GM21360 (cell line): Measurements from ENCODE around the gene CGA.
"Not testable (repeated sequence)": the region's sequence is repeated elsewhere in the genome, so short reads cannot be mapped to it uniquely, and the experiment has no call there.

Experiments
- ATAC-seq: cut with Tn5 transposase; IDR thresholded peaks from one replicate; pipeline ENCODE4 v1.9.1; 2021; ENCODE audit warnings: mild to moderate bottlenecking, moderate library complexity; ENCODE audit not compliant: unreplicated experiment

CGA gene

DNA sequence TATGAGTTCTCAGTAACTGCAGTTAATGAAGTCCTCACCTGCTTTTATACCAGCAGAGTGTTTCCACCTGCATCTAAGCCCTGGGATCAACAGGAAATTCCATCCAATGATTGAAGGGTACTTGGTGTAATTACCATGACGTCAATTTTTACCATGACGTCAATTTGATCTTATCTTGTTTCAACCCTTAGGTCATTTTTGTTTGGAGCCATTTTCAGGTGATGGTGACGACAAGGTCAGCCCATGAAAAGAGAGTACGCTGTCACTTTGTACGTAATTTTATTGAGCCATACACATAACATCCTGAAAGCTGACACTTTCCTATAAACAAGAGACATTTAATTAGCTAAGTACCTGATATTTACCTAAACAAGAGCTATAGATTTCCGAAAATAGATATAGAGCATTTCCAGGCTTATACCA, at the start of gene CGA:
Gene CGA, minus strand, starts transcription at position 20 of the 423 bp plus-strand sequence. CDS start 6,906 bp downstream, outside the sequence.
- ATAC-seq = no peak

GRCh38 chr6:87139927-87140326, 45.0 kb upstream of the CGA start:
- ATAC-seq = not testable (repeated sequence)

DNA sequence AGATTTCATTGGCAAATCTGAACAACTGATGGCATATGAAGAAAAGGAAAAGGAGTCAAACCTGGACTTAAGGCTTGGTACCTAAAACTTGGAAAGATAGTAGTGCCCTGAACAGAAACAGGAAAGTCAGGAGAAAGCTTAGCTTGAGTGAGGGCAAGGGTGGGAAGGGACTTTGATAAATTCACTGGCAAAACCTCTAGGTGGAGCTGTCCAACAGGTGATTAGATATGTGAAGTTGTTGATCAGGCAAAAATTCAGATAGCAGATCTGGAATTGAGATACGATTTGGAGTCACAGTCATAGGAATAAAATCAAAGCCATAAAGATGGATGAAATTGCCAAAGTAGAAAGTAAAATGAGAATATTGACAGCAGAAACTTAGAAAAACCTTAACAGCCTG, 44.3 kb upstream of the CGA start:
- no peak for ATAC-seq

- no peak for ATAC-seq
Observed at GRCh38 chr6:87136963-87137362, 42.1 kb upstream of the CGA start.

DNA sequence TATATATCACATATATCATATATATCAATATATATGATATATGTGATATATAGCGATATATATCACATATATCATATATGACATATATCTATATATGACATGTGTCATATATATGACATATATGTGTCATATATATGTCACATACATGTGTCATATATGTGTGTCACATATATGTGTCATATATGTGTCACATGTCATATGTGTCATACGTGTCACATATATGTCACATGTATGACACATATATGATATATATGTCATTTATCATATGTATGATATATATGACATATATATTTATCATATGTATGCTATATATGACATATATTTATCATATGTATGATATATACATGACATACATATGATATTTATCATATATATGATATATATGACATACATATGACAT, 32.8 kb upstream of the CGA start:
- no peak for ATAC-seq

DNA sequence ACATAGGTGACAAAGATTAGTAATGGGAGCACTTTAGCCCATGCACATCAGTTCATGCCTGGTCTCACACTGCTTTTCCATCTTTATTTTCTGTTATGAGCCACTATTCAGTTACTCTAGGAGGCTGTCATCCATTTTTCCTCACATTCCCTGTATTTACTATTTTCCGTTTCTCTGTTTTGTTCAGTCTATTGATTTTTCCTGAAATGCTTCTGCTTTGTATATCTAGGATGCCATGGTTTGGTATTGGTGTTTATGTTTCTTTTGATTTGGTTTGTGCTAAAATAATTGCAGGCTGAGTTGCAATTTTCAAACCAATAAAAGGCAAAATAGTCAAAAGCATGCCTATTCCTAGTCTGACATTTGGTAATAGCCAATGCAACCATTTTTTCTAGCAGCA, 31.6 kb upstream of the CGA start:
- ATAC-seq = no peak

- ATAC-seq = no peak
Observed at GRCh38 chr6:87124074-87124473, 29.2 kb upstream of the CGA start.

- ATAC-seq = no peak
Observed at GRCh38 chr6:87122477-87122876, 27.6 kb upstream of the CGA start.

DNA sequence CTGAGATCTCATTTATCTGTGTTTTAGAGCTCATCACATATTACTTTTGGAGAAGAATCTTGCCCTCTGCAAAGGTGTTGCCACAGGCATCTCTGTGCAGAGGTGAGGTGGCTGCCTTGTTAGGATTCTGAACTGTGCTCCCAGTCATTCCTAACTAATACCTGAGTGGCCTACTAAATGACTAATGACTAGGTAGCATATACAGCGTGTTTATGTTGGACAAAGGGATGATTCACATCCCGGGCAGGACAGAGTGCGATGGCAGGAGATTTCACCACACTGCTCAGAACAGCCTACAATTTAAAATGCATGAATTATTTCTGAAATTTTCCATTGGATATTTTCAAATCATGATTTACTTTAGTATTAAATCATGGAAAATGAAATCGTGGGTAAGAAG, 23.1 kb upstream of the CGA start:
- ATAC-seq = no peak

DNA sequence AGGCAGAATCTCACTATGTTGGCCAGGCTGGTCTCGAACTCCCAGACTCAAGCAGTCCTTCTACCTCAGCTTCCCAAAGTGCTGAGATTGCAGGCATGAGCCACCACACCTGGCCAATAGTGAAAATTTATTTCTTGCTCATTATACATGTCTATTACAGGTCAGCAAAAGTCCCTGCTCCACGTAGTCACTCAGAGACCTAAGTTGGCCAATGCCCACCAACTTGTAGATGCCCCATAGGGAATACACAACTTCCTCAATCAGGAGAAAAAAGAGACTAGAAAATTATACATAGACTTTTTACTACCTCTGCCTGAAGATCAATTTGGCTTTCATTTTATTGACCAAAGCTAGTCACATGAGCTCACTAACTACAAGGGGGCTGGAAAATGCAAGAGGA, 22.0 kb upstream of the CGA start:
- ATAC-seq = no peak

DNA sequence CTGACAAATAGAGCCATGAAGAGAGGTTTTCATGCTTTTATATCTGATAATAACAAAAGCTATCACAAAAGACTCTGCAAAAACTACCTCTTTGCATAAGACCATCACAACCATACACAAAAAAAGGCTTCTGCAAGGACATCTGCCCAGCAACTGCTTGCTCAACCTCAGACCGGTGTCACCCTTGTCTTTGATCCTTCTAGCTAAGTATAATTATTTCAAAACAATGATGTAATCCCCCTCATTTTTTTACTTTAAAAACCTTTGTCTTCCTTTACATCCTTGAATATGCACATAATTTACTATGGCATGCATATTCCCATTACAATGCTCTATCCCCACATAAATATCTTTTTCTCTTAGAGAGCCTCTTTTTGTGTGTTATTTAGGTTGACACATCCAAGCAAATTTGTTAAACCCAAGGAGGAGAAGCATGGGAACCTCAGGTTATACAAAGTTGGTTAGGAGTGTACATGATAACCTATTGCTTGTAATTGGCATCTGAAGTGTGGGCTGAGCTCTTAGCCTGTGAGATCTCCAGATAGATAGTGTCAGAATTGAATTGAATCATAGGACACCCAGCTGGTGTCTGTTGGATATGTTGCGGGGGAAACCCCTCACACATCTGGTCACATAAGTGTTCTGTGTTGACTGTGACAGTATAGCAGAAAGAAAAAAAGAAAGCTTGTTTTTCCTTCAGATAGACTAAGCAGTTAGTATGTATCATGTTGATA, 20.7 kb upstream of the CGA start:
- peak; percentile 99 for ATAC-seq

GRCh38 chr6:87110636-87111035, 15.7 kb upstream of the CGA start:
- ATAC-seq = no peak

DNA sequence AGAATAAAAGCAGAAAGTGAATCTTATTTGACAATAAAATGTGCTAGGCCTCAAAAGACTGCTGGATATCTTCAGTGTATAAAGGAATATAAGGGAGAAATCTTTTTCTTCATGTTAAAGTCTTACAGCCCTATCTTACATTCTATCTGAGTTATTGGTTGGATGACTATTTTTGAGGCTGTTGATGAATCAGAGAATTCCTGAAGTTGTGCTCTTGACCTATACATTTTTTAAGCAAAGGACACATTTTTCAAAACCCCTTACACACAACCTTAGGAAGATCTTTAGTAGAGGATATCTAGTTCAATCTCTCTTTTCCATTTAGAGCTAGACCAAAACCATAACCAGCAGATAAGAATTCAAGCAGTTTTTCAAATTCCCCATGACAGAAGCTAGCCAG, 10.9 kb upstream of the CGA start:
- ATAC-seq = no peak

DNA sequence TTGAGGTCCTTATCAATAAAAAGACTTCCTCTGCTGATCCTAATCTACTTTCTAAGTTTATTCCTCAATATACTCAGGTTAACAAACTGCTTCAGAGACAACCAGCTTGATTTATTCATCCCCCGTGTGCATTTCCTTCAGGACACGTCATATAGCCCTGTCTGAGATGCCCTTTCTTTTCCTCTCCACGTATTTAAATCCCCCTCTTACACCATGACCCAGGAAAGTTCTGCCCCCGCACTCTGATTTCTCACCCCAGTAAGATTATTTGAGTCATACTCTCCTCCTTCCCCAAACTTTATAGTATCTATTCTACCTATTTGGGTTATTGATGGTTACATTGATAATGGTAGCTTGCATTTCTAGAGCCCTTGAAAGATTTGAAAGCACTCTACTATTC, 9.8 kb upstream of the CGA start:
- ATAC-seq = no peak

DNA sequence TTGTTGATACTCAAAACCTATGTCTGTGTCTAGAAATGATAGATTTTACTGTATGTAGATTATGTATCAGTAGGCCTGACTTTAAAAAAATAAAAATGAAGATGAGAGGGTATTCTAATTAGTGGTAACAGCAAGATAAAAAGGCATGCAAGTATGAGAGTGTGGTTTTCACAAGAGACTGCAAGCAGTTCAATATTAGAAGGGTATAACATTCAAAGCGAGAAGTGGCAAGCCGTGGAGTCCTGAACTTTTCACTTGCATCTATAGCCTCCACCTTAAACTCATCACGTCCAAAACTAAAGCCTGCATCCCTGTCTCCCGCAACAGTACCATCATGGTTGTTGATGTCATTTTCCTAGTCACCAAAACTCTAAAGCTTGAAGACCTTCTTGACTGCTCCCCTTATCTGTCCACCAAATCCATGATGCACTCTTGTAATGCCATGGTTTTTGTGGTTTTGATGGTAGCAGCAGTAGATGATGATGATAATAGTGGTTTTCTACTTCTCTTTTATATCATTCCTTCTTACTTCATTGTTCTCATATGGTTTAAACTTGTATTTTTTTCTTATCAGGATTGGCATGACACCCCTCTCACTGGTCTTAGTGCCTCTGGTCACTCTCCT, 9.2 kb upstream of the CGA start:
- ATAC-seq = no peak

DNA sequence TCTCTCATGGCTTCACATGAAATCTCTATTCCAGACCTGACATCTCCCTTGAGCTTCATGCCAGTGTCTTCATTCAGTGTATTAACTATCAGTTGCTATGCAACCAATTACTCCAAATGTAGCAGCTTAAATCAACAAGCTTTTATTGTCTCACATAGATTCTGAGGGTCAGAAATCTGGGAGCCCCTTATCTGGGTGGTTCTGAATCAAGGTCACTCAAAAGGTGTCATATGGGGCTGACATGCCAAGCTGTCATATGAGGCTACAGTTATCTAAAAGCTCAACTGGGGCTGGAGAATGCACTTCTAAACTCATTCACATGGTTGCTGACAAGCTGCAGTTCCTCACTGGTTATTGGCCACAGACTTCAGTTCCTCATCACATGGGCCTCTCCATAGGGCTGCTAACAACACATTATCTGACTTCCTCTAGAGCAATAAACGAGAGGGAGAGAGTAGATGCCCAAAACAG, 7.3 kb upstream of the CGA start:
- ATAC-seq = no peak

DNA sequence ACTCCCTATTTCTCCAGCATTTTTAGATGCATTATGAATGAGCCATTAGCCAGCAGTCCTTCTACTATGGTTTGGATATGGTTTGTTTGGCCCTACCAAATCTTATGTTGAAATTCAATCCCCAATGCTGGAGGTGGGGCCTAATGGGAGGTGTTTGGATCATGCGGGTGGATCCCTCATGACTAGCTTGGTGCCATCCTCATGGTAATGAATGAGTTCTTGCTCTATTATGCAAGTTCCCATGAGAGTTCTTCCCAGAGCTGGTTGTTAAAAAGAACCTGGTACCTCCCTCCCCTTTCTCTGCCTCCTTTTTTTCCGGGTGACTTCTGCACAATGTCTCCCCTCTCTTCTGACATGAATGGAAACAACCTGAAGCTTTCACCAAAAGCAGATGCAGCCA, 6.2 kb upstream of the CGA start:
- ATAC-seq = no peak

DNA sequence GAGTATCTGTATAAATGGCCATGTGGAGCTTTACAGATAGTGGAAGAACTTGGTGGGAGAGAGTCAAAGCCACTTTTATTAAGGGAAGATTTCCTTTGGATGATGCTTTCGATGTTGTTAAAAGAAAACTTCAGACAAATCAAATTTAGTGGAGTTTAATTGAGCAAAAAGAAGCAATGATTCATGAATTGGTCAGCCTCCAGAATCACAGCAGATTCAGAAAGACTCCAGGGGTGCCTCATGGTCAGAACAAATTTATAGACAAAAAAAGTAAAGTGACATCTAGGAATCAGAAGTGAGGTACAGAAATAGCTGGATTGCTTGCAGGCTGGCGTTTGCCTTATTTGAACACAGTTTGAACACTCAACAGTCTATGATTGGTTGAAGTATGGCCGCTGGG, 5.3 kb upstream of the CGA start:
- ATAC-seq = no peak

- ATAC-seq = peak; percentile 80
Observed at GRCh38 chr6:87099472-87099871, 4.6 kb upstream of the CGA start.

- ATAC-seq = no peak
Observed at GRCh38 chr6:87094576-87094975, 330 bp downstream of the CGA start.

GRCh38 chr6:87093651-87094050, 1.3 kb downstream of the CGA start:
- no peak for ATAC-seq

GRCh38 chr6:87093199-87093598, 1.7 kb downstream of the CGA start:
- no peak for ATAC-seq

DNA sequence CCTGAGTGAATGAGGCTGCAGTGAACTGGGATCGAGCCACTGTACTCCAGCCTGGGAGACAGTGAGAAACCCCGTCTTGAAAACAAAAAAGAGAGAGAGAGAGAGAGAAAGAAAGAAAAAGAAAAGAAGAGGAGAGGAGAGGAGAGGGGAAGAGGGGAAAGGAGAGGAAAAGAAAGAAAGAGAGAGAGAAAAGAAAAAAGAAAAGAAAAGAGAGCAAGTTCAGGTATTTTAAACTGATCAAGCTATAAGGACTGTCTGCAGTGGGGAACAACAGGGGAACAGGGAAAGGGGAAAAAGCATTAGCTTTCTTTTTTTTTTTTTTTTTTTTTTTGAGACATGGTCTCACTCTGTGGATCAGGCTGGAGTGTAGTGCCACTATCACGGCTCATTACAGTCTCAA, 2.5 kb downstream of the CGA start:
- ATAC-seq = no peak
